Karpas-422 (cell line): ENCODE results near the gene RPS3. TPM values are rescaled to one million over a fixed set of nuclear protein-coding genes. Genes with fewer than 3 reads are reported as not detected.
"Not testable (repeated sequence)": the region's sequence is repeated elsewhere in the genome, so short reads cannot be mapped to it uniquely, and the experiment has no call there.

Source experiments
- DNase-seq: peaks from one replicate; pipeline ENCODE4 v3.0.0-alpha.2; 2015
- H2AFZ ChIP-seq: fragments of 200-600 bp; sonication (generic); 2 replicates; pipeline ENCODE4 v1.6.1; 2014; ENCODE audit warnings: antibody characterized with exemption, low read length, mixed read lengths
- H3K27ac ChIP-seq: fragments of 200-600 bp; sonication (generic); 2 replicates; pipeline ENCODE4 v1.5.1; 2014; ENCODE audit warnings: mild to moderate bottlenecking, low read length, moderate library complexity
- H3K27me3 ChIP-seq: fragments of 200-600 bp; sonication (generic); 2 replicates; pipeline ENCODE4 v1.6.1; 2014; ENCODE audit warnings: low read length, mixed read lengths
- H3K36me3 ChIP-seq: fragments of 200-600 bp; sonication (generic); 2 replicates; pipeline ENCODE4 v1.6.1; 2014; ENCODE audit warnings: low read length, mixed read lengths; ENCODE audit not compliant: insufficient read depth
- H3K4me1 ChIP-seq: fragments of 200-600 bp; sonication (generic); 2 replicates; pipeline ENCODE4 v1.6.1; 2014; ENCODE audit warnings: mild to moderate bottlenecking, low read length, mixed read lengths
- H3K4me2 ChIP-seq: fragments of 200-600 bp; sonication (generic); 2 replicates; pipeline ENCODE4 v1.6.1; 2014; ENCODE audit warnings: low read length, low read depth, mild to moderate bottlenecking; ENCODE audit not compliant: poor library complexity, severe bottlenecking
- H3K4me3 ChIP-seq: fragments of 200-600 bp; sonication (generic); 2 replicates; pipeline ENCODE4 v1.5.1; 2014; ENCODE audit warnings: mild to moderate bottlenecking, antibody characterized with exemption, low read length, mixed read lengths
- H3K79me2 ChIP-seq: fragments of 200-600 bp; sonication (generic); 2 replicates; pipeline ENCODE4 v1.6.1; 2014; ENCODE audit warnings: mild to moderate bottlenecking, low read length, mixed read lengths
- H3K9ac ChIP-seq: fragments of 200-600 bp; sonication (generic); 2 replicates; pipeline ENCODE4 v1.6.0; 2014; ENCODE audit warnings: low read length
- H3K9me2 ChIP-seq: fragments of 200-600 bp; sonication (generic), shearing (Covaris generic); replicated peaks from 2 replicates; pipeline ENCODE4 v1.6.0; 2014; ENCODE audit warnings: mild to moderate bottlenecking, low read length, moderate library complexity; ENCODE audit not compliant: insufficient read depth
- H3K9me3 ChIP-seq: fragments of 300-700, 200-600 bp; sonication (generic); 2 replicates; pipeline ENCODE4 v1.6.1; 2014; ENCODE audit warnings: low read length, mixed read lengths
- H4K20me1 ChIP-seq: fragments of 200-600 bp; sonication (generic); 2 replicates; pipeline ENCODE4 v1.6.1; 2014; ENCODE audit warnings: mild to moderate bottlenecking, antibody characterized with exemption, low read length, low read depth; ENCODE audit not compliant: insufficient read depth
- total RNA-seq: library from RNA; depleted of rRNA; stranded (reverse); fragments of >200 nt; shearing (Covaris generic); gene quantifications from 2 replicates; pipeline ENCODE4 v1.2.3, GENCODE V29; 2014; ENCODE audit warnings: low replicate concordance

Gene RPS3
- total RNA-seq, 1 experiment from 2014 or later = 2,332 TPM

DNA sequence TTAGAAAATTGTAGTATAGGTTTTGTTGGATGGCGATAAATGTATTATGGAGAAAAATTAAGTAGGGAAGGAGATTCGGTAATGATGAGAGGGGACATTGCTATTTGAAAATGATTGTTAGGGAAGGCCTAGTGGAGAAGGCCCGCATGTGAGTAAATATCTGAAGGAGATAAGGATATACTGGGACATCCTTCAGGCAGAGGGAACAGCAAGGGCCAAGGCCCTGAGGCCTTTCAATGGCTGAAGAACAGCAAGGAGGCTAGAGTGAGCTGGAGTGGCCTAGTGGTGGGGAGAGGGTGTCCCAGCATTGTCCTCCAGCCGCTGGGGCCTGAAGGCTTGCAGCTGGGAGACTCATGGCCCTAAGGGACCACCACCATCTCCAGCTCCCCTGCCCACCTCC, 24.7 kb upstream of the RPS3 start:
- no peak overlapping the region for H3K9ac ChIP-seq
- no peak overlapping the region for H2AFZ ChIP-seq

GRCh38 chr11:75375626-75376025, 23.7 kb upstream of the RPS3 start:
- Histone ChIP-seq H3K79me2 (no peaks in the 10 kb centered on the region), H3K9me2 (no peaks in the 10 kb centered on the region), H3K36me3 (no peaks in the 10 kb centered on the region), H3K4me2 (no peak overlapping the region), H3K9me3 (no peaks in the 10 kb centered on the region), H3K27me3 (no peaks in the 10 kb centered on the region), H4K20me1 (no peaks in the 10 kb centered on the region), H3K27ac (no peak overlapping the region), H3K9ac (no peak overlapping the region), H3K4me3 (no peak overlapping the region), H2AFZ (no peak overlapping the region), H3K4me1 (no peaks in the 10 kb centered on the region)
- no peak for DNase-seq

More for the DNA sequence above, 24.7 kb upstream of the RPS3 start:
- Histone ChIP-seq H3K27me3 (no peaks in the 10 kb centered on the region), H3K27ac (no peak overlapping the region), H4K20me1 (no peaks in the 10 kb centered on the region), H3K9me2 (no peaks in the 10 kb centered on the region), H3K9me3 (no peaks in the 10 kb centered on the region), H3K4me1 (no peaks in the 10 kb centered on the region), H3K36me3 (no peaks in the 10 kb centered on the region), H3K4me2 (no peak overlapping the region), H3K79me2 (no peaks in the 10 kb centered on the region), H3K4me3 (no peak overlapping the region)
- no peak for DNase-seq

DNA sequence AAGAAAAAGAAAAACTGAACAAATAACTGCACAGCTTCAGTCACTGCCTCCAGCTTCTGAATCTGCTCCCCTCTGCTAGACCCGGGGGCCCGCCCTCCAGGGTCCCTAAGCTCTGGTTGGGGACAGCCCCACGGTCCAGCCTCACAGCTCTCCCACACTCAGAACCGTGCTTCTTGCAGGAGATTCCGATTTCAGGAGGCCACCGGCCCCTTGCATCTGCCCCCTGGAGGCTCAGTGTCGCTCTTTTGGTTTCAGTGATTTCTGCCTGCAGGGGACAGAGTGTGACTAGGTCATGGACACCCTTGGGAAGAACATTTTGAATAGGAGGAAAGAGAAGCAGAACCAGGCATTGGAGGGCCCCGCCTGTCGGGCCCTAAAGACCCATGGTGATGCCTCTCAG, 23.1 kb upstream of the RPS3 start:
- Histone ChIP-seq H3K9me2 (no peaks in the 10 kb centered on the region), H3K9me3 (no peaks in the 10 kb centered on the region), H3K79me2 (no peaks in the 10 kb centered on the region), H3K27me3 (no peaks in the 10 kb centered on the region), H3K4me1 (no peaks in the 10 kb centered on the region), H2AFZ (no peak overlapping the region), H4K20me1 (no peaks in the 10 kb centered on the region), H3K36me3 (no peaks in the 10 kb centered on the region), H3K4me2 (no peak overlapping the region), H3K4me3 (no peak overlapping the region), H3K9ac (no peak overlapping the region), H3K27ac (no peak overlapping the region)
- DNase-seq = no peak

DNA sequence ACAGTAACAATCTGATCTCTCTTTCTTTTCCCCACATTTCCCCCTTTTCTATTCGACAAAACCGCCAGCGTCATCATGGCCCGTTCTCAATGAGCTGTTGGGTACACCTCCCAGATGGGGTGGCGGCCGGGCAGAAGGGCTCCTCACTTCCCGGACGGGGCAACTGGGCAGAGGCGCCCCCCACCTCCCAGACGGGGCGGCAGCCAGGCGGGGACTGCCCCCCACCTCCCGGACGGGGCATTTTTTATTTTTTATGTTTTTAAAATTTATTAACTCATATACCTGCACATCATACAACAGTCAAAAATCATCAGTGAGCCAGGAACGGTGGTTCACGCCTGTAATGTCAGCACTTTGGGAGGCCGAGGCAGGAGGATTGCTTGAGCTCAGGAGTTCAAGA, 20.5 kb upstream of the RPS3 start:
- not testable (repeated sequence) for H3K9me2 ChIP-seq, H4K20me1 ChIP-seq, H3K27me3 ChIP-seq, H3K4me2 ChIP-seq, H3K27ac ChIP-seq, H3K4me1 ChIP-seq, H3K36me3 ChIP-seq, H2AFZ ChIP-seq, DNase-seq, H3K9me3 ChIP-seq, H3K4me3 ChIP-seq, H3K9ac ChIP-seq, H3K79me2 ChIP-seq

- DNase-seq = no peak
- Histone ChIP-seq H3K9ac (no peak overlapping the region), H3K4me1 (no peaks in the 10 kb centered on the region), H3K9me2 (no peaks in the 10 kb centered on the region), H3K36me3 (no peaks in the 10 kb centered on the region), H3K27ac (no peak overlapping the region), H3K4me3 (no peak overlapping the region), H3K9me3 (no peaks in the 10 kb centered on the region), H3K4me2 (no peak overlapping the region), H2AFZ (no peak overlapping the region), H3K27me3 (no peaks in the 10 kb centered on the region), H3K79me2 (no peaks in the 10 kb centered on the region), H4K20me1 (no peaks in the 10 kb centered on the region)
These were observed 19.1 kb upstream of the RPS3 start for GRCh38 chr11:75380245-75380644.

- H3K36me3 ChIP-seq = no peaks in the 10 kb centered on the region
- no peak for DNase-seq
- H3K9me3 ChIP-seq = no peaks in the 10 kb centered on the region
- H3K4me2 ChIP-seq = no peak overlapping the region
- H3K4me1 ChIP-seq = no peaks in the 10 kb centered on the region
- H3K79me2 ChIP-seq = no peaks in the 10 kb centered on the region
- H4K20me1 ChIP-seq = no peaks in the 10 kb centered on the region
- no peak overlapping the region for H3K27ac ChIP-seq
- H3K9me2 ChIP-seq = no peaks in the 10 kb centered on the region
- H3K4me3 ChIP-seq = no peak overlapping the region
- H3K27me3 ChIP-seq = no peaks in the 10 kb centered on the region
- no peak overlapping the region for H3K9ac ChIP-seq
- H2AFZ ChIP-seq = no peak overlapping the region
These were observed 18.4 kb upstream of the RPS3 start for GRCh38 chr11:75380716-75381420.

- no peak overlapping the region for H3K4me3 ChIP-seq
- no peak overlapping the region for H3K4me2 ChIP-seq
- no peaks in the 10 kb centered on the region for H3K27me3 ChIP-seq
- H3K9ac ChIP-seq = no peak overlapping the region
- no peaks in the 10 kb centered on the region for H3K9me2 ChIP-seq
- no peak overlapping the region for H2AFZ ChIP-seq
- H3K27ac ChIP-seq = no peak overlapping the region
- no peaks in the 10 kb centered on the region for H4K20me1 ChIP-seq
- no peaks in the 10 kb centered on the region for H3K79me2 ChIP-seq
- no peak for DNase-seq
- no peaks in the 10 kb centered on the region for H3K4me1 ChIP-seq
- no peaks in the 10 kb centered on the region for H3K36me3 ChIP-seq
- no peaks in the 10 kb centered on the region for H3K9me3 ChIP-seq
These were observed 16.1 kb upstream of the RPS3 start for GRCh38 chr11:75383246-75383645.

- Histone ChIP-seq H3K9ac (no peak overlapping the region), H2AFZ (no peak overlapping the region), H3K79me2 (no peaks in the 10 kb centered on the region), H4K20me1 (no peaks in the 10 kb centered on the region), H3K27ac (no peak overlapping the region), H3K27me3 (no peaks in the 10 kb centered on the region), H3K9me2 (no peaks in the 10 kb centered on the region), H3K9me3 (no peaks in the 10 kb centered on the region), H3K36me3 (no peaks in the 10 kb centered on the region), H3K4me1 (peaks cover 2% of the 10 kb centered on the region; the same call in 1 of the 2 replicates), H3K4me3 (no peak overlapping the region), H3K4me2 (no peak overlapping the region)
- DNase-seq = peak; percentile 88
These were observed 14.8 kb upstream of the RPS3 start for GRCh38 chr11:75384438-75385080.
